Heart left ventricle (tissue), 13 donors: Measurements from ENCODE around the gene DYSF.

ENCODE experiments used
- POLR2A ChIP-seq, 2 donors: fragments of 450-650 bp; IDR thresholded peaks; one replicate each; pipeline ENCODE4 v1.6.1; 2017; ENCODE audit warnings: antibody characterized with exemption in 2 of 2, mild to moderate bottlenecking in 2 of 2, moderate library complexity in 2 of 2
- TF ChIP-seq, protein P1 (sequence below), 12 donors: fragments of 200-600 bp; sonication (generic) in 4 of 12; IDR thresholded peaks; one replicate each; pipeline versions ENCODE4 v1.5.0 to v1.8.0; 2018 to 2022; ENCODE audit warnings: antibody characterized with exemption in 12 of 12, mild to moderate bottlenecking in 5 of 12
- donor health status: ischemic (EF 13 %, LVEDD 7.1; RV severe dilation, severe dysfunction).
- donor health status: DM: no; HTN: yes; CAD: no.
- donor health status: DM: no; HTN: no; CAD: no.
- donor health status: ischemic (EF 25% LVEDD 6.9; RV normal size, moderate dysfunction).
- donor health status: ischemic (EF 25% LVEDD 5.7; RV mildly dilated, moderate dysfunction).
- donor health status: ischemic (EF 35%, LVEDD 5.7; RV mildly dilated, moderate dysfunction).
- donor health status: nonischemic (EF 11% LVEDD 7.7; RV severe dilation, severe dysfunction).
- donor health status: DM: yes; HTN: yes; CAD: no.
- donor health status: PGD.
- donor health status: ischemic (EF 29% LVEDD 5.4; RV normal size, mild dysfunction).
- donor health status: nonischemic (EF 23%, LVEDD 6.1; RV moderate dilation, normal function).

DNA sequence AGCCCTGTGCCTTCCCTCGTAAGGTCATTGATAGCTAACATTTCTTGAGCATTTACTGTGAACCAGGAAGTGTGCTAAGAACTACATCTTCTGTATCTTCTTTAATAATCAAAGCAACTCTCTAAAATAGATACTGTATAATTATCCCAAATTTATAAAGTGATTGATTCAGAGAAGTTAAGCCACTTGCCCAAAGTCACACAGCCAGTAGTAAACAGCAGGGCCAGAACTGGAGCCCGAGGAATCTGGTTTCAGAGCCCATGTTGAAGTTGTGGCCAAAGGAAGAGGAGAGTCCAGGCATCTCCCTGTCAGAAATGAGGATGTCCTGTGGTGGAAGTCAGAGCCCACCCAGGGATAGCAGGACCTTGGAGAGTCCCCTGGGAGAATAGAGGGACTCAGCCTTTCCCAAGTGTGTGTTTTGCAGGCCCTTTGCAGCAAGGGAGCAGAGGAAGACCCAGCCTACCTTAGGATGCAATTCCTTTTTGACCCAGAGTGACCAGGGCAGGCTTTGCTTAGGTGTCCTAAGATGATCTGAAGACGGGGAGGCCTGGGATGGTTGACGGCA is 134.2 kb downstream of the DYSF start:
- TF ChIP-seq, protein P1, sequence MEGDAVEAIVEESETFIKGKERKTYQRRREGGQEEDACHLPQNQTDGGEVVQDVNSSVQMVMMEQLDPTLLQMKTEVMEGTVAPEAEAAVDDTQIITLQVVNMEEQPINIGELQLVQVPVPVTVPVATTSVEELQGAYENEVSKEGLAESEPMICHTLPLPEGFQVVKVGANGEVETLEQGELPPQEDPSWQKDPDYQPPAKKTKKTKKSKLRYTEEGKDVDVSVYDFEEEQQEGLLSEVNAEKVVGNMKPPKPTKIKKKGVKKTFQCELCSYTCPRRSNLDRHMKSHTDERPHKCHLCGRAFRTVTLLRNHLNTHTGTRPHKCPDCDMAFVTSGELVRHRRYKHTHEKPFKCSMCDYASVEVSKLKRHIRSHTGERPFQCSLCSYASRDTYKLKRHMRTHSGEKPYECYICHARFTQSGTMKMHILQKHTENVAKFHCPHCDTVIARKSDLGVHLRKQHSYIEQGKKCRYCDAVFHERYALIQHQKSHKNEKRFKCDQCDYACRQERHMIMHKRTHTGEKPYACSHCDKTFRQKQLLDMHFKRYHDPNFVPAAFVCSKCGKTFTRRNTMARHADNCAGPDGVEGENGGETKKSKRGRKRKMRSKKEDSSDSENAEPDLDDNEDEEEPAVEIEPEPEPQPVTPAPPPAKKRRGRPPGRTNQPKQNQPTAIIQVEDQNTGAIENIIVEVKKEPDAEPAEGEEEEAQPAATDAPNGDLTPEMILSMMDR (IDR thresholded peaks at IDR 0.05), result no peak
- no peak for TF ChIP-seq POLR2A (IDR thresholded peaks at IDR 0.05)
